ENCODE measurements around the gene UCMA. TPM values are rescaled to one million over a fixed set of nuclear protein-coding genes. Genes with fewer than 3 reads are reported as not detected.

Gene UCMA
- total RNA-seq, 4 donors from 2014 or later, result not detected

GRCh38 chr10:13218878-13219277 is 15.3 kb downstream of the UCMA start:
- Histone ChIP-seq H3K4me1 (peaks cover 20 to 23% of the 10 kb centered on the region in 2 donors), H3K27ac (peak overlapping the region; percentile 65 to 84 (median 78)), H3K4me3 (no peak overlapping the region), H3K27me3 (no peaks in the 10 kb centered on the region), H3K36me3 (no peaks in the 10 kb centered on the region), H3K9me3 (no peaks in the 10 kb centered on the region)
- no peak for ATAC-seq
- in situ Hi-C loops (cut with MboI; ENCODE audit: low sequenced_read_pairs in 4 of 4), result no loop called here
- TF ChIP-seq CTCF (IDR thresholded peaks at IDR 0.05 in 4 of 5, conservative IDR thresholded peaks at IDR 0.05 in 1 of 5) (no peak), POLR2A (IDR thresholded peaks at IDR 0.05) (no peak)
- DNase-seq, result no peak
- intact Hi-C loops (cut with DNase I; ENCODE audit: low total_unique reads), result loop anchor here (2.0 kb wide), 1 partner anchor 54 kb away; no protein-coding TSS in a partner anchor

DNA sequence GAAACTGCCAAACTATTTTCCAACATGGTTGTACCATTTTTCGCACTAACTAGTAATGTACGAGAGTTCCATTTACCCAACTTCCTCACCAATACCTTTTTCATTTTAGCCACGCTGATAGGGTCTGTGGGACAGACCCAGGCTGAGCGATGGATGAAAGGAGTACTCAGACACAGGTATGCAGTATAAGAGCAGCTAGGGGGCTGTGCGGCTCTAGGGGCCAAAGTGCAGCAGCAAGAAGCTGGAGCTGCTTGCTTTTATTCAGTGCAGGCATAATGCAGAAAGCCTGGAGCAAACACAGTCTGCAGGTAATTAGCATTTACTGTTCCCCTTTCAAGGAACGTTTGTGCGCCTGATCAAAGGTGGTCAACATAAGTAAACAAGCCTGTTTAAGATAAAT is 21.0 kb downstream of the UCMA start:
- Histone ChIP-seq H3K4me3 (no peak overlapping the region), H3K27me3 (no peaks in the 10 kb centered on the region), H3K27ac (no peak overlapping the region), H3K9me3 (no peaks in the 10 kb centered on the region), H3K4me1 (peaks cover 0 to 7% of the 10 kb centered on the region in 2 donors), H3K36me3 (no peaks in the 10 kb centered on the region)
- DNase-seq, result no peak
- in situ Hi-C loops (cut with MboI; ENCODE audit: low sequenced_read_pairs in 4 of 4), result no loop called here
- no peak for ATAC-seq
- TF ChIP-seq POLR2A (IDR thresholded peaks at IDR 0.05) (no peak), CTCF (IDR thresholded peaks at IDR 0.05 in 4 of 5, conservative IDR thresholded peaks at IDR 0.05 in 1 of 5) (no peak)
- intact Hi-C loops (cut with DNase I; ENCODE audit: low total_unique reads), result no loop called here

DNA sequence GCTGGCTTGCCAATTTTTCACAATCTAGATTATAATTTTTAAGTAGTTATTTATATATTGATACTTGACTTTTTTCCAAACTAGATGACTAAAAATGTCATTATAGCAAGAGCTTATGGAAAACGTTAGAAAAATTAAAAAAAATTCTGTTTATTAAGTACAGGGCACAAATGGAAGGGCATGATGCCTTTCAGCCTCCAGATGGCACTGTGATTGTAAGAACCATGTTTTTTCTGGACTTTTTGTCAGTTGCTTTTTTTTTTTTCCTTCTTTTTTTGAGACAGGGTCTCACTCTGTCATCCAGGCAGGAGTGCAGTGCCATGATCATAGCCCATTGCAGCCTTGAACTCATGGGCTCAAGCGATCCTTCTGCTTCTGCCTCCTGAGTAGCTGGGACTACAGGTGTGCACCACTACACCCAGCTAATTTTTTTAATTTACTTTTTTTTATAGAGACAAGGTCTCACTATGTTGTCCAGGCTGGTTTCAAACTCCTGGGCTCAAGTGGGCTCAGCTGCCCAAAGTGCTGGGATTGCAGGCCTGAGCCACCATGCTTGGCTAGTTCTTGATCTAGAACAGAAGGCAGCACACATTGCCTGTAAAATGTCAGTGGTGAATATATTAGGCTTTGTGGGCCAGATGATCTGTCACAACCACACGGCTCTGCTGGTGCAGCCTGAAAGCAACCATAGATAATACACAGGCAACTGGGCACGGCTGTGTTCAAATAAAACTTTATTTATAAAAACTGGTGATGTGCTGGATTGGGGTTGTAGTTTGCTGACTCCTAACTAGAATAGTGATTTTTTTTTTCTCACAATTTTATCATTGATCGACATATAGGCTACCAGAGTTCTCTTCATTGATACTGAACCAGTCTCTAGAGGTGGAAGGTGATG is 27.4 kb downstream of the UCMA start:
- Histone ChIP-seq H3K4me1 (no peaks in the 10 kb centered on the region), H3K4me3 (no peak overlapping the region), H3K36me3 (no peaks in the 10 kb centered on the region), H3K9me3 (no peaks in the 10 kb centered on the region), H3K27me3 (no peaks in the 10 kb centered on the region), H3K27ac (no peak overlapping the region)
- no peak for DNase-seq
- intact Hi-C loops (cut with DNase I; ENCODE audit: low total_unique reads) (loop anchor here (2.0 kb wide), 1 partner anchor 96 kb away; no protein-coding TSS in a partner anchor), in situ Hi-C loops (cut with MboI; ENCODE audit: low sequenced_read_pairs in 4 of 4) (no loop called here)
- ATAC-seq, result no peak
- TF ChIP-seq CTCF (IDR thresholded peaks at IDR 0.05 in 4 of 5, conservative IDR thresholded peaks at IDR 0.05 in 1 of 5) (peak in 3 of 5 experiments; percentile 22 to 55 (median 37)), POLR2A (IDR thresholded peaks at IDR 0.05) (no peak)

DNA sequence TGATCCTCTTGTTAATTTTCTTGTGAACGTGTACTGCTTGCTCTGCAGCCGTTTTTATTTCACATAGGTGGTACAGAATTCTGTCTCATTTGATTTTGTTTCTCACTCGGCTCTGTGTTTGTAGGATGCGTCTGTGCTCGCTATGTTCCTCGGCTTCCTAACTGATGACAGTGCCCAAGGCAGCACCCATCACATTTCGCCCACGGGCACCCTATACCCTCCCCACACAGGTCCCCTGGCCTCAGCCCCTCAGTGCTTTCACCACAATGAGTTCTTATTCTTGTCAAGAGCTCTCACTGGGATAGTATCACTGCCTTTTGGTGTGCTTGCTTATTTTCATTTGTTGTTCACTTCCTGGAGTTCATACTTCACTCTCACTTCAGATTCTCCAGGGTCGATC is 28.1 kb downstream of the UCMA start:
- DNase-seq, result no peak
- H3K9me3 ChIP-seq, result no peaks in the 10 kb centered on the region
- in situ Hi-C loops (cut with MboI; ENCODE audit: low sequenced_read_pairs in 4 of 4), result no loop called here

More for the DNA sequence above, 28.1 kb downstream of the UCMA start:
- ATAC-seq, result no peak
- Histone ChIP-seq H3K4me3 (no peak overlapping the region), H3K36me3 (no peaks in the 10 kb centered on the region), H3K4me1 (no peaks in the 10 kb centered on the region), H3K27ac (no peak overlapping the region), H3K27me3 (no peaks in the 10 kb centered on the region)
- TF ChIP-seq POLR2A (IDR thresholded peaks at IDR 0.05) (no peak), CTCF (IDR thresholded peaks at IDR 0.05 in 4 of 5, conservative IDR thresholded peaks at IDR 0.05 in 1 of 5) (no peak)
- intact Hi-C loops (cut with DNase I; ENCODE audit: low total_unique reads), result loop anchor here (2.0 kb wide), 1 partner anchor 97 kb away; no protein-coding TSS in a partner anchor
